Measurements from ENCODE around the gene KCND2.
"Not testable (repeated sequence)": the region's sequence is repeated elsewhere in the genome, so short reads cannot be mapped to it uniquely, and the experiment has no call there.

Gene KCND2

GRCh38 chr7:120775755-120776154, 502.8 kb downstream of the KCND2 start:
- no peaks in the 10 kb centered on the region for H3K27me3 ChIP-seq (ENCODE audit: control insufficient read depth, insufficient read depth, low read length)
- no peak overlapping the region for H3K27ac ChIP-seq (ENCODE audit: low read length)
- H3K9me3 ChIP-seq (ENCODE audit: control insufficient read depth, low read depth, low read length), result no peaks in the 10 kb centered on the region
- H3K4me3 ChIP-seq (ENCODE audit: low read length), result no peak overlapping the region
- H3K4me1 ChIP-seq (ENCODE audit: control insufficient read depth, low read depth, low read length), result peaks cover 2% of the 10 kb centered on the region
- H3K36me3 ChIP-seq (ENCODE audit: control insufficient read depth, low read depth, low read length), result no peaks in the 10 kb centered on the region
- H3K9ac ChIP-seq (ENCODE audit: low read length), result no peak overlapping the region

DNA sequence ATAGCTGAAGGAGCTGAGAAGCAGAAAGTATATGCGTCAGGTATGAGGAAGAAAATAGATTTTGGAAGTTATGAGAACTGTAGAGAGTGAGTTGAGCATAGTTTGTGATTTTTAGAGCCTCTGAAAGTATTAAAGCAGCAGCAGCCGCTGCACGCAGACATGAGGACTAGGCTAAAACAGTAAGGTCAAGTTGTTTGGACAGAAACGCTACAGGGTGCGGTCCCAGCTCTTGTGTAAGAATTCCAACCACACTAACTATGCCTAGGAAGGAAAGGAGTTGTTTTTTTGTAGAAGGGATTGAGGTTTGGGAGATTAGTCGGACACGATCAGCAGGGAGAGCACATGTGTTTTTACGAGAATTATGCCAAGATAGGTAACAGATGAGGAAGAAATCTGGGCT, 506.1 kb downstream of the KCND2 start:
- H3K4me1 ChIP-seq (ENCODE audit: control insufficient read depth, low read depth, low read length); H3K36me3 ChIP-seq (ENCODE audit: control insufficient read depth, low read depth, low read length); H3K27ac ChIP-seq (ENCODE audit: low read length); H3K9ac ChIP-seq (ENCODE audit: low read length); H3K4me3 ChIP-seq (ENCODE audit: low read length); H3K27me3 ChIP-seq (ENCODE audit: control insufficient read depth, insufficient read depth, low read length); H3K9me3 ChIP-seq (ENCODE audit: control insufficient read depth, low read depth, low read length): not testable (repeated sequence)

GRCh38 chr7:120780451-120780850, 507.5 kb downstream of the KCND2 start:
- H3K27ac ChIP-seq (ENCODE audit: low read length); H3K9ac ChIP-seq (ENCODE audit: low read length); H3K36me3 ChIP-seq (ENCODE audit: control insufficient read depth, low read depth, low read length); H3K27me3 ChIP-seq (ENCODE audit: control insufficient read depth, insufficient read depth, low read length); H3K4me3 ChIP-seq (ENCODE audit: low read length); H3K9me3 ChIP-seq (ENCODE audit: control insufficient read depth, low read depth, low read length): not testable (repeated sequence)
- H3K4me1 ChIP-seq (ENCODE audit: control insufficient read depth, low read depth, low read length), result peaks cover 10% of the 10 kb centered on the region

DNA sequence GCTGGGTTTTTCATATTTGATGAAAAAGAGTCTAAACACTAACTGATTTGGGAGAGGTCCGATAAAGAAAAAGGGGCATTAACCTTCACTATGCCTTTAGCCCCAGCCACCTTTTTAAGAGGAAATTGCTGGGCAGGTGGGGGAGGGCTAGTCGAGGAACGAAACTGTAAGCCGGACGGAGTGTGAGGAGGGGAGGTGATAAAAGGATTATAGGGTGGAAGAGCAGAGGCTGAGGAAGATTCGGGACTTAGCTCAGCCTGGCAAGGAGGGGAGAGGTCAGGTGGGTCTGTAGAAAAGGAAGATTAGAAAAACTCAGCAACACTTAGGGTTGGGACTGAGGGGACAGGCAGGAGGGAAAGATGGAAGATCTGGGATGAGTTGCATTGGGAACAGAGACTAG, 508.0 kb downstream of the KCND2 start:
- no peaks in the 10 kb centered on the region for H3K9me3 ChIP-seq (ENCODE audit: control insufficient read depth, low read depth, low read length)

GRCh38 chr7:120781924-120782323, 508.9 kb downstream of the KCND2 start:
- H3K27me3 ChIP-seq (ENCODE audit: control insufficient read depth, insufficient read depth, low read length); H3K4me3 ChIP-seq (ENCODE audit: low read length); H3K9ac ChIP-seq (ENCODE audit: low read length); H3K27ac ChIP-seq (ENCODE audit: low read length); H3K36me3 ChIP-seq (ENCODE audit: control insufficient read depth, low read depth, low read length); H3K9me3 ChIP-seq (ENCODE audit: control insufficient read depth, low read depth, low read length): not testable (repeated sequence)
- H3K4me1 ChIP-seq (ENCODE audit: control insufficient read depth, low read depth, low read length), result peaks cover 13% of the 10 kb centered on the region

More for the DNA sequence above, 508.0 kb downstream of the KCND2 start:
- no peaks in the 10 kb centered on the region for H3K27me3 ChIP-seq (ENCODE audit: control insufficient read depth, insufficient read depth, low read length)
- H3K9ac ChIP-seq (ENCODE audit: low read length), result no peak overlapping the region
- H3K4me3 ChIP-seq (ENCODE audit: low read length), result no peak overlapping the region
- peaks cover 13% of the 10 kb centered on the region for H3K4me1 ChIP-seq (ENCODE audit: control insufficient read depth, low read depth, low read length)
- H3K27ac ChIP-seq (ENCODE audit: low read length), result no peak overlapping the region
- H3K36me3 ChIP-seq (ENCODE audit: control insufficient read depth, low read depth, low read length), result no peaks in the 10 kb centered on the region

GRCh38 chr7:120783273-120783672, 510.3 kb downstream of the KCND2 start:
- Histone ChIP-seq H3K27ac (ENCODE audit: low read length) (no peak overlapping the region), H3K4me1 (ENCODE audit: control insufficient read depth, low read depth, low read length) (peaks cover 13% of the 10 kb centered on the region), H3K36me3 (ENCODE audit: control insufficient read depth, low read depth, low read length) (no peaks in the 10 kb centered on the region)

DNA sequence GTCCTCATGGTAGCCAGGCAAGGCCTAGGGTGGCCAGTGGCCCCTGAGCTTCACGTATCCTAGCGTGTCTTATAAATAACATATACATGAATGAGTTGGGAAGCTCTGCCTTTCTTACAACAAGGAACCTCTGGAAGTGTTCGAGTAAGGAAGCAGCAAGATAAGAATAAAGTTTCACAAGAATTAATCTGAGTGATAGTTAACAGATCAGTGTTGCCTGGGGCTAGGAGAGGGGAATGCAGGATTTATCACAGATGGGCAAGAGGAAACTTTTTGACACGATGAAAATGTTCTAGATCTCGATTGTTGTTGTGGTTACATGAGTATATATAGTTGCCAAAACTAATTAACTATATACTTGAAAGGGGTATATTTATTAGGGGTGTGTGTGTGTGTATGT, 510.7 kb downstream of the KCND2 start:
- H3K36me3 ChIP-seq (ENCODE audit: control insufficient read depth, low read depth, low read length), result no peaks in the 10 kb centered on the region
- no peak overlapping the region for H3K27ac ChIP-seq (ENCODE audit: low read length)
- no peak overlapping the region for H3K9ac ChIP-seq (ENCODE audit: low read length)
- H3K4me1 ChIP-seq (ENCODE audit: control insufficient read depth, low read depth, low read length), result peaks cover 13% of the 10 kb centered on the region
- H3K4me3 ChIP-seq (ENCODE audit: low read length), result no peak overlapping the region
- H3K27me3 ChIP-seq (ENCODE audit: control insufficient read depth, insufficient read depth, low read length), result no peaks in the 10 kb centered on the region
- H3K9me3 ChIP-seq (ENCODE audit: control insufficient read depth, low read depth, low read length), result no peaks in the 10 kb centered on the region

More at GRCh38 chr7:120783273-120783672, 510.3 kb downstream of the KCND2 start:
- no peaks in the 10 kb centered on the region for H3K9me3 ChIP-seq (ENCODE audit: control insufficient read depth, low read depth, low read length)
- H3K27me3 ChIP-seq (ENCODE audit: control insufficient read depth, insufficient read depth, low read length), result no peaks in the 10 kb centered on the region
- no peak overlapping the region for H3K9ac ChIP-seq (ENCODE audit: low read length)
- no peak overlapping the region for H3K4me3 ChIP-seq (ENCODE audit: low read length)

GRCh38 chr7:120785095-120785494, 512.1 kb downstream of the KCND2 start:
- Histone ChIP-seq H3K9ac (ENCODE audit: low read length) (no peak overlapping the region), H3K4me3 (ENCODE audit: low read length) (no peak overlapping the region), H3K27me3 (ENCODE audit: control insufficient read depth, insufficient read depth, low read length) (no peaks in the 10 kb centered on the region), H3K9me3 (ENCODE audit: control insufficient read depth, low read depth, low read length) (no peaks in the 10 kb centered on the region), H3K36me3 (ENCODE audit: control insufficient read depth, low read depth, low read length) (no peaks in the 10 kb centered on the region), H3K4me1 (ENCODE audit: control insufficient read depth, low read depth, low read length) (peaks cover 13% of the 10 kb centered on the region), H3K27ac (ENCODE audit: low read length) (no peak overlapping the region)

DNA sequence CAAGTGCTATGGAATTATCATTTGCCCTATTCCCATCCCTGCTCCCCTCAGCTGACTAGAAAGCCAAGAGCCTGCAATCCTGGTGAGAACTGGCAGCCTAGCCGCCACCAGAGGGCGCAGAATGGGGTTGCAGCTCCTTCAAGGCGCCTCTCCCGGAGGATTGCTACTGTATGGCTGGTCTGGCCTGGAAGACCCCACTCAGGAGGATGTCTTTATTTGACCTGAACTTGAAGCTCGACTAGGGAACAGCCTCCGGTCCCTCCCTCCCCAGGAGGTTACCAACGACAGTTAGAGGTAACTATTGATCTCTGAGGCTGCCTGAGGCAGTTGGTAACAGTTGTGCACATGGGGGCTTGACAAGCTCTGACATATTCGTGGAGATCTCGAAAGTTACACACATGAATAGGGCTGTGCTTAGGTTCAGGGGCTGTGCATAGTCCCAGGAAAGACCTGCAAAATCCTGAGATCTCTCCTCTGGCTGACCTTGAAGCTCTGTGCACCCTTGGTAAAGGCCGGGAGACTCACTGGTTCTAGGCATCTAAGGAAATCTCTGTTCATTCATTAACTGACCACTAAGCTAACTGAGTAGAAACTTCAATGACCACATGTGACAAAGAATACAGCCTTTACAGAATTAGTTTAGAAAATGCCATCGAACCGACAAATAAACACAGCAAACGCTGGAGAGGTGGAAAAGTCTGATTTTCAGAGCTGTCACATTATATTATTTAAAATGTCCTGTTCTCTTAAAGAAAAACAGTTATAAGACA, 519.3 kb downstream of the KCND2 start:
- no peak overlapping the region for H3K27ac ChIP-seq (ENCODE audit: low read length)
- no peaks in the 10 kb centered on the region for H3K9me3 ChIP-seq (ENCODE audit: control insufficient read depth, low read depth, low read length)
- H3K4me3 ChIP-seq (ENCODE audit: low read length), result no peak overlapping the region
- no peaks in the 10 kb centered on the region for H3K27me3 ChIP-seq (ENCODE audit: control insufficient read depth, insufficient read depth, low read length)
- H3K36me3 ChIP-seq (ENCODE audit: control insufficient read depth, low read depth, low read length), result no peaks in the 10 kb centered on the region
- H3K9ac ChIP-seq (ENCODE audit: low read length), result no peak overlapping the region
- H3K4me1 ChIP-seq (ENCODE audit: control insufficient read depth, low read depth, low read length), result peaks cover 3% of the 10 kb centered on the region

- no peak overlapping the region for H3K4me3 ChIP-seq (ENCODE audit: low read length)
- H3K27me3 ChIP-seq (ENCODE audit: control insufficient read depth, insufficient read depth, low read length), result no peaks in the 10 kb centered on the region
- H3K9ac ChIP-seq (ENCODE audit: low read length), result no peak overlapping the region
- H3K36me3 ChIP-seq (ENCODE audit: control insufficient read depth, low read depth, low read length), result no peaks in the 10 kb centered on the region
- peaks cover 3% of the 10 kb centered on the region for H3K4me1 ChIP-seq (ENCODE audit: control insufficient read depth, low read depth, low read length)
- no peak overlapping the region for H3K27ac ChIP-seq (ENCODE audit: low read length)
- H3K9me3 ChIP-seq (ENCODE audit: control insufficient read depth, low read depth, low read length), result no peaks in the 10 kb centered on the region
Observed at GRCh38 chr7:120792861-120793130, 519.8 kb downstream of the KCND2 start.

GRCh38 chr7:120793213-120793936, 520.4 kb downstream of the KCND2 start:
- no peak overlapping the region for H3K4me3 ChIP-seq (ENCODE audit: low read length)
- no peak overlapping the region for H3K27ac ChIP-seq (ENCODE audit: low read length)
- no peak overlapping the region for H3K9ac ChIP-seq (ENCODE audit: low read length)
- peaks cover 9% of the 10 kb centered on the region for H3K4me1 ChIP-seq (ENCODE audit: control insufficient read depth, low read depth, low read length)
- no peaks in the 10 kb centered on the region for H3K9me3 ChIP-seq (ENCODE audit: control insufficient read depth, low read depth, low read length)
- no peaks in the 10 kb centered on the region for H3K27me3 ChIP-seq (ENCODE audit: control insufficient read depth, insufficient read depth, low read length)
- H3K36me3 ChIP-seq (ENCODE audit: control insufficient read depth, low read depth, low read length), result no peaks in the 10 kb centered on the region
